ENCODE results near the gene LINGO4.

Gene LINGO4

GRCh38 chr1:151839457-151840403, 34.5 kb upstream of the LINGO4 start, which contains the start of gene C2CD4D:
Gene C2CD4D, minus strand, starts transcription at chr1:151839820. Its CDS starts 831 bp downstream, at chr1:151838989.
- peak within 1 kb of the TSS; percentile 63 for H3K4me3 Mint-ChIP-seq
- peaks cover 38% of the 10 kb centered on the region for H3K4me1 Mint-ChIP-seq (ENCODE audit: low read depth)
- no peaks in the 10 kb centered on the region for H3K36me3 Mint-ChIP-seq (ENCODE audit: low read depth)
- intact Hi-C loops (cut with micrococcal nuclease) = loop anchor here (10.0 kb wide), 2 partner anchors 75 to 395 kb away; partner anchors contain the start of gene MRPL9
- H3K27me3 Mint-ChIP-seq = peaks cover 65% of the 10 kb centered on the region
- H3K27ac Mint-ChIP-seq = no peak within 1 kb of the TSS
- no peaks in the 10 kb centered on the region for H3K9me3 Mint-ChIP-seq

DNA sequence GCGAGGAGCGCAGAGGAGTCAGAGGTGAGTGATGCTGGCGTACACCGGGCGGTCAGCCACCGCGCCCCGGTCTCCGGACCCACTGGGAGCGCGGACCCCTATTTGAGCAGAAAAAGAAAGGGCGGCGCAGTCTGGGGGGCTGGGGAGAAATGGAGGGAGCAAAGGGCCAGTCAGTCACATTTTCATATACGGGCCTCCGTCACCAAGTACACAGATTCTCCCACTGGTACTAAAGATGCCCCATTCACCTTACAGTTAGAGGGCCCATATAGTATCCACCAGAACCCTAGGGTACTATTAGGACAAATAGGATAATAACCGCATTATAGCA, 33.8 kb upstream of the LINGO4 start:
- H3K9me3 Mint-ChIP-seq = no peaks in the 10 kb centered on the region
- peaks cover 39% of the 10 kb centered on the region for H3K4me1 Mint-ChIP-seq (ENCODE audit: low read depth)
- no peaks in the 10 kb centered on the region for H3K36me3 Mint-ChIP-seq (ENCODE audit: low read depth)
- no peak overlapping the region for H3K27ac Mint-ChIP-seq
- intact Hi-C loops (cut with micrococcal nuclease) = loop anchor here (10.0 kb wide), 2 partner anchors 74 to 394 kb away; partner anchors contain the start of gene MRPL9
- peaks cover 60% of the 10 kb centered on the region for H3K27me3 Mint-ChIP-seq
- peak overlapping the region; percentile 63 for H3K4me3 Mint-ChIP-seq

GRCh38 chr1:151838222-151839081, 33.2 kb upstream of the LINGO4 start:
- H3K4me1 Mint-ChIP-seq (ENCODE audit: low read depth) = peaks cover 45% of the 10 kb centered on the region
- H3K36me3 Mint-ChIP-seq (ENCODE audit: low read depth) = no peaks in the 10 kb centered on the region
- no peak overlapping the region for H3K27ac Mint-ChIP-seq
- intact Hi-C loops (cut with micrococcal nuclease) = loop anchor here (10.0 kb wide), 2 partner anchors 74 to 394 kb away; partner anchors contain the start of gene MRPL9
- H3K27me3 Mint-ChIP-seq = peaks cover 59% of the 10 kb centered on the region
- no peaks in the 10 kb centered on the region for H3K9me3 Mint-ChIP-seq
- H3K4me3 Mint-ChIP-seq = peak overlapping the region; percentile 63

GRCh38 chr1:151837884-151838221, 32.6 kb upstream of the LINGO4 start:
- Mint-ChIP-seq H3K9me3 (no peaks in the 10 kb centered on the region), H3K27me3 (peaks cover 59% of the 10 kb centered on the region), H3K4me1 (ENCODE audit: low read depth) (peaks cover 50% of the 10 kb centered on the region), H3K4me3 (peak overlapping the region; percentile 63), H3K27ac (peak overlapping the region; percentile 6), H3K36me3 (ENCODE audit: low read depth) (no peaks in the 10 kb centered on the region)
- intact Hi-C loops (cut with micrococcal nuclease) = loop anchor here (10.0 kb wide), 2 partner anchors 73 to 393 kb away; partner anchors contain the start of gene MRPL9

- intact Hi-C loops (cut with micrococcal nuclease) = loop anchor here (10.0 kb wide), 2 partner anchors 72 to 392 kb away; partner anchors contain the start of gene MRPL9
- Mint-ChIP-seq H3K27me3 (peaks cover 60% of the 10 kb centered on the region), H3K4me1 (ENCODE audit: low read depth) (peaks cover 57% of the 10 kb centered on the region), H3K4me3 (no peak overlapping the region), H3K36me3 (ENCODE audit: low read depth) (no peaks in the 10 kb centered on the region), H3K9me3 (no peaks in the 10 kb centered on the region), H3K27ac (peak overlapping the region; percentile 6)
Measured at GRCh38 chr1:151837197-151837596, 32.0 kb upstream of the LINGO4 start.

DNA sequence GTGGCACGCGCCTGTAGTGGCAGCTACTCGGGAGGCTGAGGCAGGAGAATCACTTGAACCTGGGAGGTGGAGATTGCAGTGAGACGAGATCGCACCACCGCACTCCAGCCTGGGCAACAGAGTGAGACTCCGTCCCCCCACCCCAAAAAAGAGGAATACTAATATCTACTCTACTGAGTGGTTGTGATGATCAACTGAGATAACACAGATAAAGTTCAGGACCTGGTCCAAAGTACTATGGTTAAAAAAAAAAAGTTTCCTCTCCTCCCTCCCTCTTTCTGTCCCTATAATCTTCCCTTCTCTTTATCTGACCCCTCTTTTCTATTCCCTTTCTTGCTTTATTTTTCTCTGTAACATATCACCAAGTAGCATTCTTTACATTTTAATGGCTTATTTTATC, 30.4 kb upstream of the LINGO4 start:
- Mint-ChIP-seq H3K27ac (no peak overlapping the region), H3K4me1 (ENCODE audit: low read depth) (peaks cover 73% of the 10 kb centered on the region), H3K36me3 (ENCODE audit: low read depth) (no peaks in the 10 kb centered on the region), H3K4me3 (no peak overlapping the region), H3K9me3 (no peaks in the 10 kb centered on the region), H3K27me3 (peaks cover 47% of the 10 kb centered on the region)
- intact Hi-C loops (cut with micrococcal nuclease) = loop anchor here (10.0 kb wide), 2 partner anchors 71 to 391 kb away; partner anchors contain the start of gene MRPL9

GRCh38 chr1:151834239-151834638, 29.0 kb upstream of the LINGO4 start:
- Mint-ChIP-seq H3K4me1 (ENCODE audit: low read depth) (peaks cover 78% of the 10 kb centered on the region), H3K27me3 (peaks cover 36% of the 10 kb centered on the region), H3K9me3 (no peaks in the 10 kb centered on the region), H3K36me3 (ENCODE audit: low read depth) (no peaks in the 10 kb centered on the region), H3K4me3 (no peak overlapping the region), H3K27ac (no peak overlapping the region)
- intact Hi-C loops (cut with micrococcal nuclease) = loop anchor here (10.0 kb wide), 2 partner anchors 69 to 389 kb away; partner anchors contain the start of gene MRPL9

DNA sequence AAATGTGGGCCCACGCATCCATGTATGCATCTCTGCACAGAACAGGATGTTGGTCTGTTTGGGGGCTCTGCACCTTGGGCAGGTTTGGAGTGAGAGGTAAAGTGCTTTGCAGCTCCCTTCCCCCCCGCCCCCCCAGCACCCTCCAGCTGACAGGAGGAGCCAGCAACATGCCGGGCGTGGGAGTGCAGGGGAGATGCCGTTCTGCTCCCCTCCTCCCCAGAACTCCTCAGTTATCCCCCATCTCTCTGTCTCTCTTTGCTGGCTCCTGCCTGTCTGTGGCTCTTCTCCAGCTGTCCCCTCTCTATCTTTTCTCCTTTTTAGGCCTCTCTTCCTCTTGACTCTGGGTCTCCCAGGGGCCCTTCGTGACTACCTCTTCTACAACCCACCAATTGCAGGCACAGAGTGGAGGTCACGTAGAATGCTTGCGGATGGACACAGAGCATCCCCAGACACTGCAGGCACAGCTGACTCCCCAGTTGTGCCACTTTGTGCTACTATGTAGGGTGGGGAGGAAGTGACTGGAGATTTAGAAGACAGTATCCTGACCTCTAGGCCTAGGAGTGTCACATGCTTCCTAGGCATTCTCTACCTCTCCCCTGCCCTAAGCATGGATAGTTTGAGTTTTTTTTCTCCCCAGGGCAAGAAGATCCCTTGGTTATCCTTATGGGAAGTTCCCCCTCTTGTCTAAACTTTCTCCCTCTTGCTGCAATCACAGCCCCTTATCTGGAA, 28.1 kb upstream of the LINGO4 start:
- no peak overlapping the region for H3K4me3 Mint-ChIP-seq
- intact Hi-C loops (cut with micrococcal nuclease) = loop anchor here (10.0 kb wide), 2 partner anchors 69 to 389 kb away; partner anchors contain the start of gene MRPL9
- H3K27ac Mint-ChIP-seq = peak overlapping the region; percentile 7
- H3K36me3 Mint-ChIP-seq (ENCODE audit: low read depth) = no peaks in the 10 kb centered on the region
- H3K9me3 Mint-ChIP-seq = no peaks in the 10 kb centered on the region
- peaks cover 80% of the 10 kb centered on the region for H3K4me1 Mint-ChIP-seq (ENCODE audit: low read depth)
- peaks cover 30% of the 10 kb centered on the region for H3K27me3 Mint-ChIP-seq

DNA sequence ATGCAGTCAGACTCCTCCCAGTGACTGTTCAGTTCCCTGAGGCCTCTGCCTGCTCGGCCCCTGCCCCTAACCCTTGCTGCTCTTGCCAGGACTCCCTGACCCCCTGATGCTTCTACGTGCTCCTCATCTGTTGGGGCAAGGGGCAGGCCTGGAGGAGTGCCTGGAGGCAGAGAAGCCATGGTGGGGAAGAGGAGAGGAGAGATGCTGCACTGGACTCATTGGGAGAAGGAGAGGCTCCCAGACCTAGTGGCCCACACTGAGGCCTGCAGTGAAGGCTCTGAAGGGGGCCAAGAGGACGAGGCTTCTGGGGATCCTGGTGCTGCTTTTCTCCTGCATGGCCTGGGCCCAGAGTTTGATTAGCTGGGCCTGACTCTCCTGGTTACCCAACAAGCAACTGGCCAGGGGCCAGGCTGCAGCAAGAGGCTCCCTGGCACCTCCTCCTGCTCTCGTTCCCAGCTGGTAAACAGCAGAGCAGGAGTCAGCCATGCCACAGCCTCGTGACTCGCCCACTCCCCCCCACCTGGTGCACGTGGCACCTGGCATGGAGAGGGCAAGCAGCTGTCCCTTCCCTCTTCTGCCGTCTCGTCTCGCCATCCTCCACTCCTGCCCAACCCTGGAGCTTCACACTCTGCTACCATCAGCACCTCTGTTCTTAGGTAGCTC, 27.2 kb upstream of the LINGO4 start:
- Mint-ChIP-seq H3K4me1 (ENCODE audit: low read depth) (peaks cover 86% of the 10 kb centered on the region), H3K27ac (no peak overlapping the region), H3K4me3 (no peak overlapping the region), H3K27me3 (peaks cover 26% of the 10 kb centered on the region), H3K9me3 (no peaks in the 10 kb centered on the region), H3K36me3 (ENCODE audit: low read depth) (no peaks in the 10 kb centered on the region)
- intact Hi-C loops (cut with micrococcal nuclease) = loop anchor here (10.0 kb wide), 2 partner anchors 68 to 388 kb away; partner anchors contain the start of gene MRPL9

DNA sequence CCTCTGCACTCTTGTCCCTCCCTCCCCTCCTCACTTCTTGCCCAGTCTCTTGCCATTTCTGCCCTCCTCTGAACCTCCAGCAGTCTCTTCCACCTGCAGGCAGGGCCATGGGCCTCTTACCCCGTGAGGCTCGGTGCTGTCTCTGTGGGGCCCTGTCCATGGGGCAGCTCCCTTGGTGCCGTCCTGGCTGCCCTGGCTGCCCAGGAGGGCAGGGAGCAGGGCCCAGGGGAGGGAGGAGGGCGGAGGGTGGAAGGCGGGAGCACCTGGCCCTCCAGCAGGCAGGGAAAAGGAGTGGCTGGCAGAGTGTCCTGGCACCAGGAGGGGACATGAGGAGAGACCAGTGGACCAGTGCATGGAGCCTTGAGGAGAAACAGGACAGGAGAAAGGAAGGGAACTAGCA, 26.4 kb upstream of the LINGO4 start, which contains the start of gene RORC:
Gene RORC (minus strand): TSS at position 198 of the 400 bp plus-strand sequence. CDS start 38 bp downstream, at position 160.
- Mint-ChIP-seq H3K4me3 (no peak within 1 kb of the TSS), H3K9me3 (no peaks in the 10 kb centered on the region), H3K27ac (no peak within 1 kb of the TSS), H3K36me3 (ENCODE audit: low read depth) (no peaks in the 10 kb centered on the region), H3K4me1 (ENCODE audit: low read depth) (peaks cover 78% of the 10 kb centered on the region), H3K27me3 (peaks cover 17% of the 10 kb centered on the region)
- intact Hi-C loops (cut with micrococcal nuclease) = loop anchor here (10.0 kb wide), 2 partner anchors 67 to 387 kb away; partner anchors contain the start of gene MRPL9

GRCh38 chr1:151831256-151831591, 26.0 kb upstream of the LINGO4 start:
- Mint-ChIP-seq H3K4me1 (ENCODE audit: low read depth) (peaks cover 74% of the 10 kb centered on the region), H3K4me3 (no peak overlapping the region), H3K36me3 (ENCODE audit: low read depth) (no peaks in the 10 kb centered on the region), H3K9me3 (no peaks in the 10 kb centered on the region), H3K27ac (no peak overlapping the region), H3K27me3 (peaks cover 16% of the 10 kb centered on the region)
- intact Hi-C loops (cut with micrococcal nuclease) = loop anchor here (10.0 kb wide), 2 partner anchors 66 to 386 kb away; partner anchors contain the start of gene MRPL9

GRCh38 chr1:151830055-151830454, 24.8 kb upstream of the LINGO4 start:
- no peak overlapping the region for H3K4me3 Mint-ChIP-seq
- H3K27me3 Mint-ChIP-seq = peaks cover 18% of the 10 kb centered on the region
- peaks cover 72% of the 10 kb centered on the region for H3K4me1 Mint-ChIP-seq (ENCODE audit: low read depth)
- intact Hi-C loops (cut with micrococcal nuclease) = loop anchor here (10.0 kb wide), 2 partner anchors 65 to 385 kb away; partner anchors contain the start of gene MRPL9
- H3K27ac Mint-ChIP-seq = peak overlapping the region; percentile 10
- H3K36me3 Mint-ChIP-seq (ENCODE audit: low read depth) = no peaks in the 10 kb centered on the region
- H3K9me3 Mint-ChIP-seq = no peaks in the 10 kb centered on the region
